HepG2 (cell line): Measurements from ENCODE around the gene PHF2.

ENCODE experiments used
- JUND ChIP-seq: sonication (generic); formaldehyde crosslinking; IDR thresholded peaks from 2 replicates; pipeline ENCODE4 v1.8.0; 2022; ENCODE audit warnings: mild to moderate bottlenecking, missing genetic modification reagents
- KLF16 ChIP-seq, 2 experiments: sonication (generic) in 1 of 2; formaldehyde crosslinking in 1 of 2; IDR thresholded peaks; 2 replicates each; pipeline versions ENCODE4 v1.6.1 to v1.8.0; 2016 to 2023; ENCODE audit warnings: missing genetic modification reagents in 2 of 2, missing compliant biosample characterization in 1 of 2
- ZBTB7B ChIP-seq: sonication (generic); formaldehyde crosslinking; IDR thresholded peaks from 2 replicates; pipeline ENCODE4 v1.4.0; 2020; ENCODE audit warnings: missing genetic modification reagents
- ZNF3 ChIP-seq: IDR thresholded peaks from 2 replicates; pipeline ENCODE4 v1.7.0; 2017; ENCODE audit warnings: inconsistent platforms
- TF ChIP-seq, protein P1 (sequence below): sonication (generic); formaldehyde crosslinking; IDR thresholded peaks from 2 replicates; pipeline ENCODE4 v1.5.1; 2020; ENCODE audit warnings: mild to moderate bottlenecking, missing genetic modification reagents, borderline replicate concordance

DNA sequence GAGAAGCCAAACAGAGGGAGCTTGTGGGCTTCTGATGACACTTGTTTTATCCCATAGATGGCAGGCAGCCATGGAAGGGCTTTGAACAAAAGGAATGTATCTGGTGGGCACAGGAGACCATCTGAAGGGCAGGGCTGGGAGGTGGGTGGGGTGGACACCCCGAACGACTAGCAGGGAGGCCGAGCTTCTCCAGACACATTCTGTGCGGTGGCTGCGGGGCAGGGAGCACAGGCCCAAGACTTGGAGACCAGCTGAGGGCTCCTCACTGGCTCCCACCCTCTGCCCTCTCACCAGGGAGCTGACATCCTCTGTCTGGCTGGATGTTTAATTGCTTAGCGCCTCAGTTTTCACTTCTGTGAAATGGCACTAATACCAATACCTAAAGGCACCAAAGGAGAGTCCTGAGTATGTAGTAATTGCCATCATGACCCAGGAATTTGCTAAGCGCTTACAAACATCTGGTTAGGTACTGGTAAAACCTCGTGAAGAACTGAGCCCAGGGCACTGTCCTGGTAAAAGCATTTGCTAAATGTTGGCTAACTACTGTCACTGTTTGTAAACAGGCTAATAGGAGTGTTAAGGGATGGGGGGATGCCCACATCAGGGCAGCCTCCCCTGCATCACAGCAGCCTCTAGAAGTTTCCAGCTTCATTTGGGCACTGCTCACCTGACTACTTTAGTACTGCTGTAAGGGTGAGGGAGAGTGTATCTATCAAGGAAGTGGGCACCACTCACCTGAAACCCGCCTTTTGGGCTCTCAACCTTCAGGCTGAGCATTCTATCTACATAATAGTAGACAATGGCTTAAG, 2.1 kb upstream of the PHF2 start:
- TF ChIP-seq KLF16 (CRISPR knock-in tag; IDR thresholded peaks at IDR 0.05) (no peak), JUND (CRISPR knock-in tag) (no peak), ZBTB7B (CRISPR knock-in tag) (no peak), ZNF3 (CRISPR knock-in tag) (no peak)
- TF ChIP-seq, protein P1, sequence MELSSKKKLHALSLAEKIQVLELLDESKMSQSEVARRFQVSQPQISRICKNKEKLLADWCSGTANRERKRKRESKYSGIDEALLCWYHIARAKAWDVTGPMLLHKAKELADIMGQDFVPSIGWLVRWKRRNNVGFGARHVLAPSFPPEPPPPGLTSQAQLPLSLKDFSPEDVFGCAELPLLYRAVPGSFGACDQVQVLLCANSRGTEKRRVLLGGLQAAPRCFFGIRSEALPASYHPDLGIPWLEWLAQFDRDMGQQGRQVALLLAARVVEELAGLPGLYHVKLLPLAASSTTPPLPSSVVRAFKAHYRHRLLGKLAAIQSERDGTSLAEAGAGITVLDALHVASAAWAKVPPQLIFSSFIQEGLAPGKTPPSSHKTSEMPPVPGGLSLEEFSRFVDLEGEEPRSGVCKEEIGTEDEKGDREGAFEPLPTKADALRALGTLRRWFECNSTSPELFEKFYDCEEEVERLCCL (CRISPR knock-in tag), result no peak
